ENCODE measurements around the gene FZD10. TPM values are rescaled to one million over a fixed set of nuclear protein-coding genes. Genes with fewer than 3 reads are reported as not detected.

The FZD10 gene
- polyA plus RNA-seq, 3 donors: not detected

- H3K9ac ChIP-seq (ENCODE audit: insufficient read depth, low read length, poor library complexity, severe bottlenecking): no peak overlapping the region
- no peaks in the 10 kb centered on the region for H3K36me3 Mint-ChIP-seq
- DNase-seq: no peak
- H3K27ac ChIP-seq (ENCODE audit: low read depth in 1 of 2, low read length in 2 of 2): no peak overlapping the region
- no peaks in the 10 kb centered on the region for H3K79me2 ChIP-seq (ENCODE audit: insufficient read depth, low read length)
- H3K4me1 ChIP-seq (ENCODE audit: control insufficient read depth in 1 of 2, insufficient read depth in 2 of 2, low read length in 2 of 2): no peaks in the 10 kb centered on the region
- H3K27me3 ChIP-seq (ENCODE audit: control insufficient read depth in 2 of 2, insufficient read depth in 2 of 2, low read length in 2 of 2): peaks cover 0 to 8% of the 10 kb centered on the region in 2 donors
- H3K4me1 Mint-ChIP-seq: no peaks in the 10 kb centered on the region
- intact Hi-C loops (cut with micrococcal nuclease): no loop called here
- no peak overlapping the region for H3K4me3 ChIP-seq (replicated peaks in 1 of 3; ENCODE audit: low read depth in 2 of 3, low read length in 3 of 3)
- H3K4me3 Mint-ChIP-seq: no peak overlapping the region
- H3K27me3 Mint-ChIP-seq (ENCODE audit: low read depth in 3 of 3): peaks cover 8 to 12% (median 9%) of the 10 kb centered on the region in 3 donors
- H3K27ac Mint-ChIP-seq: no peak overlapping the region
- no peak for TF ChIP-seq CTCF (IDR thresholded peaks at IDR 0.05)
- no peak overlapping the region for H2AFZ ChIP-seq (ENCODE audit: insufficient read depth, low read depth, low read length, poor library complexity, severe bottlenecking)
- H4K20me1 ChIP-seq (ENCODE audit: insufficient read depth, low read length): no peaks in the 10 kb centered on the region
- no peaks in the 10 kb centered on the region for H3K9me3 ChIP-seq (replicated peaks in 1 of 2; ENCODE audit: control insufficient read depth in 1 of 2, insufficient read depth in 1 of 2, low read length in 2 of 2)
- H3K9me3 Mint-ChIP-seq: peaks cover 0 to 5% (median 0%) of the 10 kb centered on the region in 7 donors
- no peak overlapping the region for H3K4me2 ChIP-seq (replicated peaks; ENCODE audit: extremely low read depth, low read length, poor library complexity, severe bottlenecking)
- H3K36me3 ChIP-seq (replicated peaks in 1 of 2; ENCODE audit: control insufficient read depth in 1 of 2, insufficient read depth in 2 of 2, low read length in 2 of 2): no peaks in the 10 kb centered on the region
- 93% methylated on average over 12 of the region's 12 CpGs for WGBS (ENCODE audit: insufficient coverage)
Observed at GRCh38 chr12:130152386-130152785, 9.9 kb upstream of the FZD10 start.

GRCh38 chr12:130153803-130154202, 8.5 kb upstream of the FZD10 start:
- no peaks in the 10 kb centered on the region for H3K79me2 ChIP-seq (ENCODE audit: insufficient read depth, low read length)
- 90% methylated on average over 7 of the region's 7 CpGs for WGBS (ENCODE audit: insufficient coverage)
- intact Hi-C loops (cut with micrococcal nuclease): no loop called here
- peaks cover 0 to 5% (median 0%) of the 10 kb centered on the region in 7 donors for H3K9me3 Mint-ChIP-seq
- no peaks in the 10 kb centered on the region for H3K36me3 ChIP-seq (replicated peaks in 1 of 2; ENCODE audit: control insufficient read depth in 1 of 2, insufficient read depth in 2 of 2, low read length in 2 of 2)
- no peak overlapping the region for H3K4me3 ChIP-seq (replicated peaks in 1 of 3; ENCODE audit: low read depth in 2 of 3, low read length in 3 of 3)
- H3K4me1 ChIP-seq (ENCODE audit: control insufficient read depth in 1 of 2, insufficient read depth in 2 of 2, low read length in 2 of 2): no peaks in the 10 kb centered on the region
- H3K9me3 ChIP-seq (replicated peaks in 1 of 2; ENCODE audit: control insufficient read depth in 1 of 2, insufficient read depth in 1 of 2, low read length in 2 of 2): no peaks in the 10 kb centered on the region
- no peaks in the 10 kb centered on the region for H3K4me1 Mint-ChIP-seq
- no peak overlapping the region for H3K4me2 ChIP-seq (replicated peaks; ENCODE audit: extremely low read depth, low read length, poor library complexity, severe bottlenecking)
- H3K27ac ChIP-seq (ENCODE audit: low read depth in 1 of 2, low read length in 2 of 2): no peak overlapping the region
- no peak for TF ChIP-seq CTCF (IDR thresholded peaks at IDR 0.05)
- peaks cover 8 to 19% of the 10 kb centered on the region in 2 donors for H3K27me3 ChIP-seq (ENCODE audit: control insufficient read depth in 2 of 2, insufficient read depth in 2 of 2, low read length in 2 of 2)
- H4K20me1 ChIP-seq (ENCODE audit: insufficient read depth, low read length): no peaks in the 10 kb centered on the region
- H3K36me3 Mint-ChIP-seq: no peaks in the 10 kb centered on the region
- H3K4me3 Mint-ChIP-seq: no peak overlapping the region
- H2AFZ ChIP-seq (ENCODE audit: insufficient read depth, low read depth, low read length, poor library complexity, severe bottlenecking): no peak overlapping the region
- H3K9ac ChIP-seq (ENCODE audit: insufficient read depth, low read length, poor library complexity, severe bottlenecking): no peak overlapping the region
- H3K27me3 Mint-ChIP-seq (ENCODE audit: low read depth in 3 of 3): peaks cover 7 to 12% (median 9%) of the 10 kb centered on the region in 3 donors
- H3K27ac Mint-ChIP-seq: no peak overlapping the region
- no peak for DNase-seq
